ENCODE results near the gene SLC1A2.

The SLC1A2 gene

DNA sequence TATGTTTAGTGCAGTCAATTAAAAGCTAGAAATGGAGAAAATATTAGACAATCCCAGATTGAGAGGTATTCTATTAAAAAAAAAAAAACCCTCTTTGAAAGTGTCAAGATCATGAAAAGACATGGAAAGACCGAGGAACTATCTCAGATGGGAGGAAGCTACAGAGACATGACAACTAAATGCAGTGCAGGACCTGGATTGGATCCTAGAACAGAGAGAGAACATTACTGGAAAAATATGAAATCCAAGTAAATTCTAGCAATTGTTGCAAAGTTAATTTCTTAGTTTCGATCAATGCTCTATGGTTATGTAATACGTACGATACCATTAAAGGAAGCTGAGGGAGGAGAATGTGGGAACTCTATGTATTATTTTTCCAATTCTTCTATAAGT is 43.2 kb downstream of the SLC1A2 start:
- no peak for DNase-seq (ENCODE audit: low spot score)

DNA sequence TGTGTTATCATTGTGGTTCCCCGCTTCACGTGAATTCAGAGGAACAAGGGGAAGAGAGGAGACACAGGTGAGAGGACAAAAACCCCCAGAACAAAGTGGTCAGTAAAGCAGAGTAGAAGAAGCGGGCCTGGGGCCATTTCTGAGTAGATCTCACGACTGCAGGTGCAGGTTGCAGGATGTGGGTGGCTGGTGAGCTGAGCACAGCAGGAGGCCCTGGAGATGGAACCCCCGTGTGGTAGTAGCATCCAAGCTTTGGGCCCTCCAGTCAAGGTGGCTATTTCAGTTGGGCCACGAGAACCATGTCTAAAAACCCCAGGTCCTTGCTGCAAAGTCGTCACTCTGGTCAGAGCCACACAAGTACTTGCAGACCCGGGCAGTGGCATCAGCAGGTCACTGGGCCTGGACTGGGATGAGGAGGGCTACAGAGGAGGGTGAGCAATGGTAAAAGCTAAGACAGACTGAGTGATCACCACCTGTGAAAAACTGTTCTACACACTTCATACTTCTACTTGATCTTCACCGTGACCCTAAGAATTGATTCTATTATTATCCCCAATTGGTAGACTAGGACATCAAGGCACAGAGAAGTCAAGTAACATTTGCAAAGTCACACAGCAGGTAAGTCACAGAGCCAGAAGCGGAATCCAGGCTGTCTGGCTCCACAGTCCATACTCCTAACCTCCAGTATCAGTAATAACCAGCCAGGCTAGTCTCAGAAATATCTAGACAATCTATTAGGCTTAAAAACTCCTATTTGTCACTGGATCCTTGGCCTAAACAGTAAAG is 43.8 kb downstream of the SLC1A2 start:
- no peak for DNase-seq (ENCODE audit: low spot score)

- DNase-seq (ENCODE audit: low spot score), result no peak
Observed at GRCh38 chr11:35373284-35373933, 45.9 kb downstream of the SLC1A2 start.

DNA sequence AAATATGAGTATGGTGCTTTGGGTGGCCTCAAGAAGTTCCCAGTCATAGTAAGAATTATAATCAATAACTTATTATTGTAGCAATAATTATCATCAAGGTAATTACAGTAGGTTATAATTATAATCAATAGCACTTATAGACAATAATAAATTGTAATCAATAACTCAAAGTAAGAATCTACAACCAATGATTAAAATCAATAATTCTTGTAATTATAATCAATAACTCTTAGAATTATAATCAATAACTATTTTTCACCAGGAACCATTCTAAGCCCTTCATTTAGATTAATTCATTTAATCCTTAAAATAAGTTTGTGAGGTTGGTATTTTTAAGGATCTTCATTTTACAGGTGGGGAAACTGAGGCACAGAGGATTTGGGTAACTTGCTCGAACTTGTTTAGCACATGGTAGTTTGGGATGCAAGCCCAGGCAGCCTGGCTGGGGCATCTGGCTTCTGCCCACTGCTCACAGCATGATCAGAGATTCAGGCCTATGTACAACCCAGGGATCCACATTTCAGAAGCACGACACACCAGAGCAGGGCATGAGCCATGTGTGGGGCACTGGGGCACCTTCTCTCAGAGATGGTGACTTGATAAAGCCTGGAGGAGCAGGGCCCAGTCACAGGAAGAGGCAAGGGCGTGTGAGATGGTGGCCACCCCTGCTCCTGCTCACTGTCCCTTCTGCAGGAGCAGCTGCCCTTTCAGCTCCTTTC is 46.6 kb downstream of the SLC1A2 start:
- DNase-seq (ENCODE audit: low spot score), result no peak

DNA sequence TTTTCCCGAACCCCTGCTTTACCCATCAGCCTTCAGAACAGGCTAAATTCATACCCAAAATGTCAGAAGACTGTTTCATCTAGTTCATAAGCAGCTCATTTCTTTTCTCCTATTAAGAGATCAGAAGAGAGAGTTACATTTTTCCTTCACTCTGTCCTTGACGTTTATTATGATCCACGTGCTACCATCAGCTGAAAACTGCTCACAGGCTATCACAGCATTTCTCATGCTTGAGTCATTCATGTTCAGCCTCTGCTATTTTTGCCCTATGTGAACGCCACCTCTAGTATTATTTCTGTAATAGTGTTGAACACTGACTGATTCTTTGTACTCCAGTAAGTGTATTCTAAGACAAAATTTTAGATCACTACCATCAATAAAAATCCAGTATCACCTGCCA is 51.9 kb downstream of the SLC1A2 start:
- DNase-seq (ENCODE audit: low spot score), result peak; percentile 62

DNA sequence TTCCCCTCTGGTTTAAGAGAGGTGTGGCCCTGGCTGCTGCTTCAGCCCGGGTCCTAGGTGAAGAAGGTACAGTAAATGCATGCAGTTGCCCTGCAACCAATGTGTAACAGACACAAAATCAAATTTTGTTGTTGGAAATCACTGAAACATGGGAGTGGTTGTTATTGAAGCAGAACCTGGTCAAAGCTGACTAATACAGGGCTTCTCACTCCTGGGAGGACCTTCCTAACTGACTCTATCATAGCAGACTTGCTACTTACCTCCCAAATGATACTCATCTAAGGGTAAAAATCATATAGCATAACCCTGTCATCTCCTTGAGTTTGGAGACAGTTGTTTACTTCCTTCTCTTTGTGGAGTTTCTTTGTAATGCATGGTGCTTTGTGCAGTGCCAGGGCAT is 52.6 kb downstream of the SLC1A2 start:
- no peak for DNase-seq (ENCODE audit: low spot score)

- DNase-seq (ENCODE audit: low spot score), result no peak
Observed at GRCh38 chr11:35365961-35366360, 53.4 kb downstream of the SLC1A2 start.

DNA sequence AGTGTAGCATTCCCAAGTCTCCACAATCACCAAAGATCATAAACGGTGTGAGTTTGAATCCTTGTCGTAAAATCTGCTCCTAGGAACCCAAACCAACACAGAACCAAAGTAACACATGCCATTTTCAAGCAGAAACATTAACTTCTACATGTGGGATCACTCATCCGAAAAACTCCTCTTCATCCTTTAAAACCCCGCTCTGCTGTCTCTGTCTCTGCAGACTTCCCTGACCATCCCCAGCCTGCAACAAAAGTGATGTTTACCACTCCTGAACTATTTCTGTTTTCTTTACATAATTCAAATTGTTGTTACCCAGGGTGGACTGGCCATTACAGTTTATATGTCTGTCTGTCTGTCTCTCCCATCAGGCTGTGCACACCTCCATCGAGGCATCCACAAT is 54.0 kb downstream of the SLC1A2 start:
- DNase-seq (ENCODE audit: low spot score), result no peak

- DNase-seq (ENCODE audit: low spot score), result peak; percentile 69
Observed at GRCh38 chr11:35363854-35364780, 55.2 kb downstream of the SLC1A2 start.

DNA sequence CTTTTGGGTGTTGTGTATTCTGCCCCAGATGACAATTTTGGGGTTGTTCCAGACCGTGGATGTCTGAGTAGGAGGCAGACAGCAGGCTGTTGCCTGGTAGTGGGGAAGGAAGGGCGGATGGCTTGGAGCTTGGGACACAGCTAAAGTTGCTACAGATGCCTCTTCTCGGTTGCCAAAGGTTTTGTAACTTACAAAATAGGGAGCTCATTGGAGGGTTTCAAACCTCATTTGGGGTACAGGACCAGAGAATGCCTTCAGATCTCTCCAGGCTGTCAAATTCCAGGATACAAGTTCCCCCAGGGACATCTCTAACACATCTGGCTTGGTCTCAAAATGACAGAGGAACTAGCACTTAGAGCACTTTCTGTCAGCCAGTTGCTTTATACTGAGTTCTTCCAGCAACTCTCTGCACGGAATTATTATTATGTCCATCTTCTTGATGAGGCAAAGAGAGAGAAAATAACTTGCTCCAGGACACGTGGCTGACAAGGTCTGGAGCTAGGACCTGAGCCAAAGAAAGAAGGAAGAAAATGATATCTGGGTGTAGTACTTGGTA is 56.0 kb downstream of the SLC1A2 start:
- no peak for DNase-seq (ENCODE audit: low spot score)

- DNase-seq (ENCODE audit: low spot score), result no peak
Observed at GRCh38 chr11:35362521-35362980, 56.8 kb downstream of the SLC1A2 start.

GRCh38 chr11:35360055-35360530 is 59.3 kb downstream of the SLC1A2 start:
- no peak for DNase-seq (ENCODE audit: low spot score)

- DNase-seq (ENCODE audit: low spot score), result no peak
Observed at GRCh38 chr11:35359321-35360054, 59.9 kb downstream of the SLC1A2 start.

DNA sequence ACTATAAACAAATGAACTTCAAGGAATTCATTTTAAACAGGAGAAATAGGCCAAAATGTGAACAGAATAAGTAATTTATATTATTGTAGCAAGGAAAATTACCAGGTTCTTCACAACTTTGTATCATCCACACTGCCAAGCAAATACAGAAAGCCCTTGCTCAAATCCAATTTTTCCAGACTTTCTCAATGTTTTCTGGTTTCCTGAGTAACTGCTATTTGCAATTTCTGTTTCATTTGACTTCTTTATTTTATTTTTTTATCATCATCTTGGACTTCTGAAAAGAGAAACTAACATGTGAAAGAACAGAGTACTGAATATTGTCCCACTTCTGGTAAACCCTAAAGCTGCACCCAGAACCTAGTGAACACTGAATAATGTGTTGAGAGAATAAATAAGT is 61.0 kb downstream of the SLC1A2 start:
- DNase-seq (ENCODE audit: low spot score), result no peak

DNA sequence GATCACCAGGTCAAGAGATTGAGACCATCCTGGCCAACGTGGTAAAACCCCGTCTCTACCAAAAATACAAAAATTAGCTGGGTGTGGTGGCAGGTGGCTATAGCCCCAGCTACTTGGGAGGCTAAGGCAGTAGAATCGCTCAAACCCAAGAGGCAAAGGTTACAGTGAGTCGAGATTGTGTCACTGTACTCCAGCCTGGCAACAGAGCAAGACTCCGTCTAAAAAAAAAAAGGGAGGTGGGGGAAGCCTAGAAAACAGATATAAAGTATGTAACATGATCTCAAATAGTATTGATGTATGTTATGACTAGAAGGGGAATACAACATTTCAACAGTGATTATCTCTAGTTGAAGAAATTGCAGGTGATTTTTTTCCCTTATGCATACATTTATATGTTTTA is 61.4 kb downstream of the SLC1A2 start:
- DNase-seq (ENCODE audit: low spot score), result no peak

GRCh38 chr11:35355102-35355749 is 64.1 kb downstream of the SLC1A2 start:
- no peak for DNase-seq (ENCODE audit: low spot score)

DNA sequence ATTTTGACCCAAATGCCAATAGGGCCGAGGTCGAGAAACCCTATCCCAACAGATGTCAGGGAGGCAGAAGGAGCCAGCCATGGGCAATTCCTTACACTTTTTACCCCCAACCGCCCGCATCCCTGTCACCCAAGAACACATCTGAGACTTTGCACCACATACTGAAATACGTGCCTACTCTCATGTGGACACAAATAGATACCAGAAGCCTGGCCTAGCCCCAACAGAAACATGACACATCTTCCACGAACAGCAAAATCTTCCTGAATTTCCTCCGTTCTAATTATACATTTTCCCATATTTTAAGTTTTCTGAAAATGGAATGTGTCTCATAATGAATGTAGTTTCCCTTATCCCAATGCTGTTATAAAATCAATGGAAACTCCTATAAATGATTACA is 64.7 kb downstream of the SLC1A2 start:
- no peak for DNase-seq (ENCODE audit: low spot score)

DNA sequence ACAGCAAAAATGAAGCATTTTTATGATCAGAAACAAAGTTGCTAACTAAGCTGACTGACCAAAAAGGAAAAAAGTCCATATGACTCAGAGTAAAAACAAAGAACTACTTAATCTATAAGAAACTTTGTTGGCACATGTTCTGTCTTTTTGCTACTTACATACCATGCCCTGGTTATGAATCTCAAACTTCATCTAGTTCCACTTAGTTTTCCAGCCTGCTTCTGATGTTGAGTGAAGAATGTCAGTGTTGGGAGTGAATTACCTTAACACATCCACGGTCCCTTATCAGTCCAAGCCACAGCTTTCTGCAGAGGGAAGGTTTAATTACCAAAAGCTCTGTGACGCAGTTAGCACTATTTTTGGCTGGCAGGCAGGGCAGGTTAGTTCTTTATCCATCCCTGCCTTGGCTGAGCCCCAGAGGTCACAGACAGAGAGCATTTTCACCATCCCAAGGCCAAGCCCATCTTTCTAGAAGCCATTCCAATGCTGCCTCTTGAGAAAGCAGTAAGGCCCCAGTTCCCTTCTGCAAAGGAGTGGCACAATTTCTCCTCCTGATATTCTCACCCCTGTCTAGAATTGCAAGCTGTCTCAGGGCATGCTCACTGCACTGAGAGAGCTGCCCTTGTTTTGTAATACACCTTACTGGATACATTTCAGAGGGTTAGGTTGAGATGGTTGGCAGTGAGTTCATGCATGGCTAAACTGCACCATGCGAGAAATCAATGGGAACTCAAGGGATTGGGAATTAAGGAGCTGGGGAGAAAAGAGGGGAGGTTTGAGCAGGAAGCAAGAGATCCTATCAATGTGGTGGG is 67.1 kb downstream of the SLC1A2 start:
- no peak for DNase-seq (ENCODE audit: low spot score)

- DNase-seq (ENCODE audit: low spot score), result no peak
Observed at GRCh38 chr11:35349897-35350296, 69.5 kb downstream of the SLC1A2 start.
